ENCODE data around the gene DPRX.

- TF ChIP-seq, protein P1, sequence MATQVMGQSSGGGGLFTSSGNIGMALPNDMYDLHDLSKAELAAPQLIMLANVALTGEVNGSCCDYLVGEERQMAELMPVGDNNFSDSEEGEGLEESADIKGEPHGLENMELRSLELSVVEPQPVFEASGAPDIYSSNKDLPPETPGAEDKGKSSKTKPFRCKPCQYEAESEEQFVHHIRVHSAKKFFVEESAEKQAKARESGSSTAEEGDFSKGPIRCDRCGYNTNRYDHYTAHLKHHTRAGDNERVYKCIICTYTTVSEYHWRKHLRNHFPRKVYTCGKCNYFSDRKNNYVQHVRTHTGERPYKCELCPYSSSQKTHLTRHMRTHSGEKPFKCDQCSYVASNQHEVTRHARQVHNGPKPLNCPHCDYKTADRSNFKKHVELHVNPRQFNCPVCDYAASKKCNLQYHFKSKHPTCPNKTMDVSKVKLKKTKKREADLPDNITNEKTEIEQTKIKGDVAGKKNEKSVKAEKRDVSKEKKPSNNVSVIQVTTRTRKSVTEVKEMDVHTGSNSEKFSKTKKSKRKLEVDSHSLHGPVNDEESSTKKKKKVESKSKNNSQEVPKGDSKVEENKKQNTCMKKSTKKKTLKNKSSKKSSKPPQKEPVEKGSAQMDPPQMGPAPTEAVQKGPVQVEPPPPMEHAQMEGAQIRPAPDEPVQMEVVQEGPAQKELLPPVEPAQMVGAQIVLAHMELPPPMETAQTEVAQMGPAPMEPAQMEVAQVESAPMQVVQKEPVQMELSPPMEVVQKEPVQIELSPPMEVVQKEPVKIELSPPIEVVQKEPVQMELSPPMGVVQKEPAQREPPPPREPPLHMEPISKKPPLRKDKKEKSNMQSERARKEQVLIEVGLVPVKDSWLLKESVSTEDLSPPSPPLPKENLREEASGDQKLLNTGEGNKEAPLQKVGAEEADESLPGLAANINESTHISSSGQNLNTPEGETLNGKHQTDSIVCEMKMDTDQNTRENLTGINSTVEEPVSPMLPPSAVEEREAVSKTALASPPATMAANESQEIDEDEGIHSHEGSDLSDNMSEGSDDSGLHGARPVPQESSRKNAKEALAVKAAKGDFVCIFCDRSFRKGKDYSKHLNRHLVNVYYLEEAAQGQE (IDR thresholded peaks at IDR 0.05; ENCODE audit: borderline replicate concordance in 1 of 2, low read depth in 1 of 2, low read length in 2 of 2): no peak
- TF ChIP-seq REPIN1 (CRISPR knock-in tag; IDR thresholded peaks at IDR 0.05; ENCODE audit: borderline replicate concordance, low read depth): no peak
- no peak for TF ChIP-seq ZBTB49 (CRISPR knock-in tag; IDR thresholded peaks at IDR 0.05; ENCODE audit: borderline replicate concordance)
- TF ChIP-seq ZNF329 (CRISPR knock-in tag; IDR thresholded peaks at IDR 0.05; ENCODE audit: low read depth): no peak
These were observed 36.8 kb upstream of the DPRX start for GRCh38 chr19:53594811-53595509.
